NCI-H446 treated with DMSO at 0.1 percent for 48 hours (cell line): ENCODE data around the gene PYDC1.
"Not testable (repeated sequence)": the region's sequence is repeated elsewhere in the genome, so short reads cannot be mapped to it uniquely, and the experiment has no call there.

Experiments
- DNase-seq: peaks from one replicate; lab custom pipeline; 2025; lab: John Stamatoyannopoulos, UW

PYDC1 gene

GRCh38 chr16:31221357-31222160 is 4.6 kb upstream of the PYDC1 start:
- DNase-seq: no peak

DNA sequence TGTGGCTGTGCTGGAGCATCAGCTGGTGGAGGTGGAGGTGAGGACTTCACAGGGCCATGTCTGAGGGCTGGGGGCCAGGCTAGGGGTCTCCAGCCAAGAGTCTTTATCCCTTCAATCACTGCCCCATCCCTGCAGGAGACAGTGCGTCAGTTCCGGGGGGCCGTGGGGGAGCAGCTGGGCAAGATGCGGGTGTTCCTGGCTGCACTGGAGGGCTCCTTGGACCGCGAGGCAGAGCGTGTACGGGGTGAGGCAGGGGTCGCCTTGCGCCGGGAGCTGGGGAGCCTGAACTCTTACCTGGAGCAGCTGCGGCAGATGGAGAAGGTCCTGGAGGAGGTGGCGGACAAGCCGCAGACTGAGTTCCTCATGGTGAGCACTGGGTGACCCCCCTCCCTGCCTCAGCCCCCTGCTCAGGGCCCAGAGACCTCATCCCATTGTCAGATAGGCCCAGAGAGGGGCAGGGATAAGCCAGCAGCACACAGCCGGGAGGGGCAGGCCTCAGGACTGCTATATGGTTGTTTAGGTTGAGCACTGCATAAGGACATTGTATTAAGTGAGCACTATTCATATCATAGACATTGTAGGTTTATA is 2.3 kb upstream of the PYDC1 start:
- DNase-seq: no peak

GRCh38 chr16:31217136-31217530 is 198 bp upstream of the PYDC1 start:
- DNase-seq: no peak

DNA sequence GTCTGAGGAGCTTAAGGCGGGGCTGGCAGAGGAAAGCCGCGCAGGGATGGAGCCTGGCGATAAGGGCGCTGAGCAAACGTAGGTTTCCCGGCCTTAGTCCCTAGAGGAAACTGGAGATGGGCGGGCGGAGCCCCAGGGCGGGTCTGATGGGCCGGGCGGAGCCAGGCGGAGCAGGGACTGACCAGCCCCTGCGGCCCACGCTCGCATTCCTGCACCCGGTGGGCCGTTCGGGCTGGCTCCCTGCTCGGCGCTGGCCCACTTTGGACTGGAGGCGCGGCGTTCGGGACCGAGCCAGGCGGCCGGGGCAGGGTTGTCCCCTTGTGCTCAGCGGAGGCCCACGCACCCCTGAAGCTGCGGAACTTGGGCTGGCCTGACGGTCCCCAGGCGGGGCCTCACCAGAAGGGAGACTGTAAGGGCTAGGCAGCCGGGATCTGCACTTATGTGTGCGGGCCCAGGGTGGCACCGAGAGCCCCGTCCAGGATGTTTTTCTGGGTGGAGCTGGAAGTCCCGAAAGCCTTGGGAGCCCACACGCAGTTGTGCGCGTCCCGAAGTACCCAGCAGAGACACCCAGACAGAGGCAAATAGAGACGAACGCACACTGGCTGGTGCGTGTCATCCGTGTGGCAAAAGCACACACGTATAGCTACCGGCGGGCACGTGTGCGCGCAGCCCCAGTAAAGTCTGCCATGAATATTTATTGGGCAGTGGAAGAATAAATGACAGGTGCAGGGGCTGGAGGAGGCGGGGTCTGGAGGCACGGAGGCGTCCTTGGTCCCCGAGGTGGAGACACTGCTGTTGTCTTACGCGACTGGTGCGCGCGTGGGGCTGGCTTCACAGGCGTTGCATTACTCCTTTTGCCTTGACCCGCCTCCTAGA is 1.4 kb downstream of the PYDC1 start:
- no peak for DNase-seq

DNA sequence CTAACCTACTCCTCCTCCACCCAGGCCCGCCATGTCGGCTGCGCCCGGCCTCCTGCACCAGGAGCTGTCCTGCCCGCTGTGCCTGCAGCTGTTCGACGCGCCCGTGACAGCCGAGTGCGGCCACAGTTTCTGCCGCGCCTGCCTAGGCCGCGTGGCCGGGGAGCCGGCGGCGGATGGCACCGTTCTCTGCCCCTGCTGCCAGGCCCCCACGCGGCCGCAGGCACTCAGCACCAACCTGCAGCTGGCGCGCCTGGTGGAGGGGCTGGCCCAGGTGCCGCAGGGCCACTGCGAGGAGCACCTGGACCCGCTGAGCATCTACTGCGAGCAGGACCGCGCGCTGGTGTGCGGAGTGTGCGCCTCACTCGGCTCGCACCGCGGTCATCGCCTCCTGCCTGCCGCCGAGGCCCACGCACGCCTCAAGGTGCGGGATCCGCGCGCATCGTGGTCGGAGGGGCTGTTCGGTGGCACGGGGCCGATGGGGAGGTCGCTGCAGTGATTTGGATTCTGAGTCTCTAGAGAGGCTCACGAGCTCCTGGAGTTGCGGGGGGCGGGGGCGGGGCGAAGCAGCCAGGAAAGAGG is 2.1 kb downstream of the PYDC1 start:
- DNase-seq: no peak

GRCh38 chr16:31213877-31214707 is 2.8 kb downstream of the PYDC1 start, which contains the start of gene TRIM72:
Gene TRIM72, plus strand, starts transcription at chr16:31214119. Its CDS starts 620 bp downstream, at chr16:31214739.
- no peak for DNase-seq

DNA sequence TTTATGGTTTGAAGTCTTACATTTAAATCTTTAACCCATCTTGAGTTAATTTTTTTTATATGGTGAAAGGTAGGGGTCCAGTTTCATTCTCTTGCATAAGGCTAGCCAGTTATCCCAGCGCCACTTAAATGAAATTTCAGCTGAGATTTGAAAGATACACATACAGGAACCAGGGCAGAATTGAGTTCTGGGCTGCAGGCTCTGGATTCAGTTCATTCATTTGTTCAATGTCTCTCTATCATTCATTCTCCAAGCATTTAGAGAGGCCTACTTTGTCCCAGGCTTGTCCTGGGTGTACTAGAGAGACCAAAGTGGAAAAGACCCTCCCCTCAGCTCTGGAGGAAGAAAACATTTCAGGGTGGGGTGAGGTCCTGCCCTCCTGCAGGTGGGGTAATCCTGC is 3.6 kb downstream of the PYDC1 start:
- DNase-seq: no peak

DNA sequence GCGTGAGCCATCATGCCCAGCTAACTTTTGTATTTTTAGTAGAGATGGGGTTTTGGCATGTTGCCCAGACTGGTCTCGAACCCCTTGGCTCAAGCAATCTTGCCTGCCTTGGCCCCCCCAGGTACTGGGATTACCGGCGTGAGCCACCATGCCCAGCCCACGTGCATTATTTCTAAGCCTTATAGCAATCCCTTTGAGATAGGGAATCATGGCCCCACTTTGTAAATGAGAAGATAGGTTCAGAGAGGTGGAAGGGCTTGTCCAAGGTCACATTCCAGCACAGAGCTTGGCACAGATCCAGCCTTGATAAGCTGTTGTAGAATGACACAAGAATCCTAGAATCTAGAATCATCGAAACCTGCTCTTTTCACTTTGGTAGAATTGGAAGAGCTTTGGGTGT is 10.2 kb downstream of the PYDC1 start:
- DNase-seq: no peak

DNA sequence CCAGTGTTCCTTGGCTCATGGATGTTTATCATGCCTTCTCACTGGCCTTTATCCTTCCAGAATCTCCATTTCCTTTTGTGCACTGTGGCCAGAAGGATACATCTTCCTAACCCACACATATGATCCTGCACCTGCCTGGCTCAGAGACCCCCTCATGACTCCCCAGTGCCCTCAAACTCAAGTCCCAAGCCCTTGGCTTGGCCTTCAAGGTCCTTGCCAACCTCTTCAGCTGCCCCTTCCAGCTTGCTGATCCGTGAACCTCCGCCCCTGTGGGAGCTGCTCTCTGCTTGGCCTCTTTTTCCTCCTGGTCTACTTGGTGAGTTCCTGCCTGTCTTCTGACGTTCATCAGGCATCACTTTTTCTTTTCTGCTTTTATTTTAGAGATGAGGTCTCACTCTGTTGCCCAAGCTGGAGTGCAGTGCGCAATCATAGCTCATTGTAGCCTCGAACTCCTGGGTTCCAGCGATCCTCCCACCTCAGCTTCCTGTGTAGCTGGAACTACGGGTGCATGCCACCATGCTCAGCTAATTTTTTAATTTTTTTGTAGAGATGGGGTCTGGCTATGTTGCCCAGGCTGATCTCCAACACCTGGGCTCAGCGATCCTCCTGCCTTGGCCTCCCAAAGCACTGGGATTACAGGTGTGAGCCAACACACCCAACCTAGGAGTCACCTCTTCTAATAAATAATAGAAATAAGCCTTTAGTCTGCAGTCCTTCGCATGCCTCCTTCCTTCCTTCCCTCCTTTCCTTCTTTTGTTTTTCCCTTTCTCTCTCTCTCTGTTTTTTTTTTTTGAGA is 11.9 kb downstream of the PYDC1 start:
- DNase-seq: no peak

GRCh38 chr16:31202414-31203375 is 14.2 kb downstream of the PYDC1 start, which contains the start of gene PYCARD:
Gene PYCARD, minus strand, starts transcription at chr16:31202760. Its CDS starts 70 bp downstream, at chr16:31202690.
- no peak for DNase-seq

- DNase-seq: no peak
These were observed 15.1 kb downstream of the PYDC1 start for GRCh38 chr16:31201582-31202413.

- no peak for DNase-seq
These were observed 15.9 kb downstream of the PYDC1 start for GRCh38 chr16:31200821-31201568.

DNA sequence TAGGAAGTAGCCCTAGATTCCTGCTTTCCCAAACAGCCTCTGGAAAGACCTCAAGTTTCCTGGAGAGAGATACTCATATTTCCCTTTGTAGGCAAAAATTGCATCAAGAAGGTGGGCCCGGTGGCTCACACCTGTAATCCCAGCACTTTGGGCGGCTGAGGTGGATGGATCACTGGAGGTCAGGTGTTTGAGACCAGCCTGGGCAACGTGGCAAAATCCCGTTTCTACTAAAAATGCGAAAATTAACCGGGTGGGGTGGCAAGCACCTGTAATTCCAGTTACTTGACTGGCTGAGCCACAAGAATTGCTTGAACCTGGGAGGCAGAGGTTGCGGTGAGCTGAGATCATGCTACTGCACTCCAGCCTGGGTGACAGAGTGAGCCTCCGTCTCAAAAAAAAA is 16.8 kb downstream of the PYDC1 start:
- DNase-seq: not testable (repeated sequence)

GRCh38 chr16:31199430-31200041 is 17.4 kb downstream of the PYDC1 start:
- no peak for DNase-seq

DNA sequence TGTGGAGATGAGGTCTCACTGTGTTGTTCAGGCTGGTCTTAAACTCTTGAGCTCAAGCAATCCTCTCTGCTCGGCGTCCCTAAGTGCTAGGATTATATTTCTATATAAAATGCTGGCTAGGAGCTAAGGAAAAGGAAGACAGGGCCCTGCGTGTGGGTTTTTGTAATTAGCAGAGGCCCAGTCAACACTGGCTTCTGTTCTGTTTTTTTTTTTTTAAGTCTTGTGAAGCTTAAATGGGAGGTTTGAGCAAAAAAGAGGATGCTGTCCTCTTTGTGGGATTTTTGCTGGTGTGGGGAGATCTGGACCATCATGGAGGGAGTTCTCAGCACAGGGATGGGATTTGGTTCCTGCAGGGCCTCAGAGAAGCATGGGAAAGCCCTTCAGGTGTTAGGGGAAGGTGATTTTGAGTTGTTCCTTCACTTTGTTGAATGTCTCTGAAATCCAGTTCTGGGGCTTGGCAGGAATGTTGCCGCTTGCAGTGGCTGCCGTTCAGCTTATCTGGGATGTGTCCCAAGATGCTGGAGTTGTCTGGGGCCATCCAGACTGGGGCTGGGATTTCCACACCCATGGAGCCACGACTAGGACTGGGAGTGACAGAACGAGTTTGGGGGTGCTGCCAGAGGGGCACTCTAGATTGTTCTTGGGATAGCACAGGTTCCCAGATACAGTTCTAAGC is 18.6 kb downstream of the PYDC1 start:
- no peak for DNase-seq

- no peak for DNase-seq
These were observed 20.4 kb downstream of the PYDC1 start for GRCh38 chr16:31196324-31197088.
